Activated CD8-positive, alpha-beta memory T cell treated with anti-CD3 and anti-CD28 coated beads for 4 hours (primary cell): Measurements from ENCODE around the gene BNIPL.

Experiments
- DNase-seq, 2 donors: peaks; one replicate each; pipeline ENCODE4 v3.0.0-alpha.2; 2020; ENCODE audit warnings: low read depth in 2 of 2

BNIPL gene

GRCh38 chr1:151009674-151010345 lies 26.6 kb upstream of the BNIPL start:
- DNase-seq = no peak

GRCh38 chr1:151010346-151010726 lies 26.1 kb upstream of the BNIPL start:
- no peak for DNase-seq

- no peak for DNase-seq
Measured at GRCh38 chr1:151011154-151011850, 25.1 kb upstream of the BNIPL start.

- no peak for DNase-seq
Measured at GRCh38 chr1:151012684-151013471, 23.5 kb upstream of the BNIPL start.

DNA sequence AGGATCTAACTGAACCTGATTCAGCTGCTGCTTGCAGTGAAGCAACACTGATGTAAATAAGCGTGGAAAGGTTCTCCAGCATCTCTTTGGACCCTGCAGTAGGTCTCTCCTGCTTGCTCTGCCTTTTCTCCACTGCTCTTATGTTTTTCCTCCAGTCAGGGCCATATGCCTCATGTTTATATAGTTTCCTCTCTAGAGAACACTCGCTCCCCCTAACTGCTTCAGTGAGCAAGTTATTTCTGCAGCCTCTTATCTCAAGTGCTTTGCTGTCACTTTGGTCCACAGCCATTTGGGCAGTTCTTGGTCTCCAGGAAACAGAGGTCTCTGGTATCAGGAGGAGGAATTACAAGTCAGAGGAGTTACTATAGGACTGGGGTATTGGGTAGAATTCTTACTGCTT lies 22.9 kb upstream of the BNIPL start:
- DNase-seq = no peak

GRCh38 chr1:151024540-151025146 lies 11.7 kb upstream of the BNIPL start:
- DNase-seq = peak; percentile 72 to 76

GRCh38 chr1:151026460-151026859 lies 9.9 kb upstream of the BNIPL start:
- DNase-seq = no peak

DNA sequence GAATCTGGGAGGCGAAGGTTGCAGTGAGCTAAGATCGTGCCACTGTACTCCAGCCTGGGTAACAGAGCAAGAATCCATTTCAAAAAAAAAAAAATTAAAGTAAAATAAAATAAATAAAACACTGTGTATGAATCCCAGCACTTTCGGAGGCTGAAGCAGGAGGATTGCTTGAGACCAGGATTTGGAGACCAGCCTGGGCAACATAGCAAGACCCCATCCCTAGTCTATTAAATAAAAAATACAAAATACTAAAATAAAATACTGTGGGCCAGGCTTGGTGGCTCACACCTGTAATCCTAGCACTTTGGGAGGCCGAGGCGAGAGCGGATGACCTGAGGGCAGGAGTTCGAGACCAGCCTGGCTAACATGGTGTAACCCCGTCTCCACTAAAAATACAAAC lies 4.2 kb upstream of the BNIPL start:
- DNase-seq = no peak

DNA sequence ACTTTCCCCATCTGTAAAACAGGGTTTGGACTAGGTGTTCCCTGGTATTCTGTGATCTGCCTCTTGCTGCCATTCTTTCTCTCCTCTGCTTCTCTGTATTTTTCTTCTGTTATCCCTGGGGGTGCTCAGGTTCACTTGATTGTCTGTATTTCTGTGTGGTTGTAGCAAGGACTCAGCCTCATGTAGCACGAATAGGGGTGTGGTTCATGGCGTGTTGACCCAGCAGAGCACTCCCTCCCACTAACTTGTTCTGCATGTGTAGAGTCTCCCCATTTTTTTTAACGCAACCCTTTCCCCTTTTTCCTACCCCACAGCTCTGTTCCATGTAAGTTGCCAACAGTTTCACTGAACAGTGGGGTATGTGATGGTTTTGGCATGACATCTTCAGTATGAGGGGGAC lies 1.2 kb upstream of the BNIPL start:
- no peak for DNase-seq

GRCh38 chr1:151037032-151037431 lies 646 bp downstream of the BNIPL start:
- DNase-seq = no peak

DNA sequence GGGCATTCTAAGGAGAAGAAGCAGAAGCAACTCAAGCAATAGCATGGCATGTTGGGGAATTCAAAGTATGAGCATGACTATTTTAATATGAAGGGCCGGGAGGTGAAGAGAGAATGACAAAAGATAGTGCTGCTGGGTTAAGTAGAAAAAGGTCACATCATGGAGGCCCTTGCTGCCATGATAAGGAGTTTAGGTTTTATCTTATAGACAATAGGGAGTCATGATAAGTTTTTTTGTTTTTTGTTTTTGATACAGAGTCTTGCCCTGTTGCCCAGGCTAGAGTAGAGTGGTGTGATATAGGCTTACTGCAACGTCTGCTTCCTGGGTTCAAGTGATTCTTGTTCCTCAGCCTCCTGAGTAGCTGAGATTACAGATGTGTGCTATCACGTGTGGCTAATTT lies 3.1 kb downstream of the BNIPL start:
- no peak for DNase-seq

DNA sequence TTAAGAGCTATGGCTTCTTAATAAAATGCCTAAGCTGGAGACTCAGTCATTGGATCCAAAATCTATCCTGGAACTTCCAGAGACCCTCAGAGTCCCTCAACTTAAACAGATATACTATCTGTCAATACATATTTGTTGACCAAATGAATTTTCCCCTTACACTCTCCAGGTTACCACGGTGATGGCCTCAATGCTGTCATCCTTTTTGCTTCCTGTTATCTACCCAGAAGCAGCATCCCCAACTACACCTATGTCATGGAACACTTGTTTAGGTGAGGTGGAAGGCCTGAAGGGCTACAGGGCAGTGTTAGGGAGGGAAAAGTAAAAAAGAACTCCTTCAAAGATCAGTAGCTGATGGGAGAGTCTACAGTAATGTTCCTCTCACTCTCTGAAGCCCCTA lies 6.8 kb downstream of the BNIPL start:
- DNase-seq = no peak

GRCh38 chr1:151047591-151047924 lies 11.2 kb downstream of the BNIPL start, which contains the start of gene C1orf56:
Gene C1orf56 (plus strand): TSS chr1:151047751. CDS start chr1:151047848, 97 bp downstream.
- peak in 1 of 2 donors; percentile 45 for DNase-seq

- DNase-seq = no peak
Measured at GRCh38 chr1:151047925-151048644, 11.7 kb downstream of the BNIPL start.

- no peak for DNase-seq
Measured at GRCh38 chr1:151048645-151049032, 12.3 kb downstream of the BNIPL start.

GRCh38 chr1:151049458-151049857 lies 13.1 kb downstream of the BNIPL start:
- DNase-seq = no peak

DNA sequence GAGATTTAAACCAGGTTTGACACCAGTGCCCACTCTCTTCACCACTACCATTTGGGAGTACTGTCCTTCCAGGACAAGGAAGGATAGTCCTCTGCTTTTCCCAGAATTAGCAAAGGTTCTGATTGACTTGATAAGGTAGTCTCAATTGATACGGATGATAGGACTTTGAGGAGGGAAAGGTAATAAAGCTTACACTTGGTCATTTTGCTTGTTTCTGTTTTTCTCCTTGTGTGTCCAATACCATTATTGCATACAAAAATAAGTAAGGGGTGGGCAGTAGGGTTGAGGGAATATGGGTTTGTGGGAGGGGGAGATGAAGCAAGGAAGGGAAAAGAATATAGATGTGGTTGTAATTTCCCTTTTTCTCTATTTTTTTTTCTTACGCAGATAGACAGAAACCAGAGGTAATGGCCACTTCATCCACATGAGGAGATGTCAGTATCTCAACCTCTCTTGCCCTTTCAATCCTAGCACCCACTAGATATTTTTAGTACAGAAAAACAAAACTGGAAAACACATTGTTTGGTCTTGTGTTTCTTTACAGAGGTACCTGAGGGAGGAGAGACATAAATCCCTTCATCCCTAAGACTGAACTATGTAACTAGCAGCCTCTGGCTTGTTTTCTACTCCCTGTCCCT lies 13.8 kb downstream of the BNIPL start:
- no peak for DNase-seq

GRCh38 chr1:151051356-151052009 lies 15.1 kb downstream of the BNIPL start:
- DNase-seq = no peak

GRCh38 chr1:151054971-151055547 lies 18.7 kb downstream of the BNIPL start:
- no peak for DNase-seq

GRCh38 chr1:151055581-151055980 lies 19.2 kb downstream of the BNIPL start:
- DNase-seq = no peak
